ENCODE results near the gene NFIX. TPM values are rescaled to one million over a fixed set of nuclear protein-coding genes. Genes with fewer than 3 reads are reported as not detected.
A peak's percentile ranks its signal among the peaks of the same experiment; 100 is the strongest.

The NFIX gene
- total RNA-seq, 2 donors from 2014 or later, result 0.75 to 0.86 TPM

DNA sequence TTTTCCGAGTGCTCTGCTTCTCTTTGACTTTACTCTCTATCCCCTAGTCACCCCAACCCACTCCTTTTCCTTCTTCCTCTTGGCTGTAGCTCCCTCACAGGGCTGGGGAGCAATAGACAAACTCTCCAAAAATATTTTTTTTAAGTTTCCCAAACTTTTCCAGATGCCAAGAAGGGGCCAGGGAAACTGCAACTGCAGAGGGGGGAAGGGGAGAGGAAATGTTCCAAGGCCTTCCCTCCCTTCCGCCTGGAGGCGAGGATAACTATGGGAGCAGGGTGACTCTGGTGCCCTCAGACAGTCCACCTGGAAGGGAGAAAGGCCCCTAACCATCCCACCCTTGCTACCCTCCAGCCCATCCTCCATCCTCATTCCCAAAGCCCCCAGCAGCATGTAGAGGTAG is 58.0 kb downstream of the NFIX start:
- ATAC-seq (no peak), DNase-seq (no peak)
- H3K27me3 Mint-ChIP-seq, result peaks cover 41% of the 10 kb centered on the region

DNA sequence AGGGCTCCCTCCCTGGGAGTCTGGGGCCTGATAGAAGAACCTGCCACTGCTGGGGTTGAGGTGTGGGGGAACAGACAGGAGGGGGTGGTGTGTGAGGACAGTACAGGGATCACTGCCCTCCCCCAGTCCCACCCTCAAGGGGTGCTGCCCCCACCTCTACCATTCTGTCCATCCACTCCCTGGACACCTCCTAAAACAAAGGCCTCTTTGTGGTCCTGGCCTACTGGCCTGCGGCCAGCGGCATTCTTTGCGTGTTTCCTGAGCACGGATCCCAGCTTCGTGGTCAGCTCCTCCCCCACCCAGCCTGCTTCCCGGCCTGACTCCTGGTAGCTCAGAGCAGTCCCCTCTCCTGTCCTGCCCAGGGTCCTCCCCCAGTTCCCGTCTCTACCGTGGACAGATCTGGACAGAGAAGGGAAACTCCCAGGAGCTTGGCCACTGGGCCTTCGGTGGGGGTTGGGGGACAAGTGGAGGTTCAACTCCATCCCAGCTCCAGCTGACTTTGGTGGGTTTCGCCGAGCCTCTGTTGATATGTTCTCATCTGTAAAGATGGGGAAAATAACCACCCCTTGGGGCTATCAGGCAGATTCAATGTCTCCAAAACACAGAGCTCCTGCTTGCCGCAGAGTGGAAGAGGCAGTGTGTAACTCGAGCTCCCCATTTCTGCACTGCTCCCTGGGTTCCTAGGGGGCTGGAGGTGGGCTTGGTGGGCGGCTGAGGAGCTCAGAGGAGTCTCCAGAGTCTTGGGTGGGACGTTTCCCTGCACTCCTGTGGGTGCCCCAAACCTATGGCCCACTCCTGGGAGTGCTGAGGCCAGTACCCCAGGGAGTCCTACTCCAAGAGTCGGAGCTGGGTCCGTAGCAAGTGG is 58.7 kb downstream of the NFIX start:
- DNase-seq (no peak), ATAC-seq (no peak)
- peaks cover 6% of the 10 kb centered on the region for H3K4me1 Mint-ChIP-seq
- no peaks in the 10 kb centered on the region for H3K9me3 ChIP-seq (ENCODE audit: control insufficient read depth, low read length, poor library complexity, severe bottlenecking)
- peaks cover 40% of the 10 kb centered on the region for H3K27me3 Mint-ChIP-seq
- no peak overlapping the region for H3K27ac Mint-ChIP-seq
- H3K36me3 Mint-ChIP-seq (ENCODE audit: low read depth), result peaks cover 2% of the 10 kb centered on the region
- no peak overlapping the region for H3K4me3 Mint-ChIP-seq

More for the DNA sequence above, 58.0 kb downstream of the NFIX start:
- H3K4me3 Mint-ChIP-seq, result no peak overlapping the region
- peaks cover 6% of the 10 kb centered on the region for H3K4me1 Mint-ChIP-seq
- no peaks in the 10 kb centered on the region for H3K9me3 ChIP-seq (ENCODE audit: control insufficient read depth, low read length, poor library complexity, severe bottlenecking)
- peaks cover 2% of the 10 kb centered on the region for H3K36me3 Mint-ChIP-seq (ENCODE audit: low read depth)
- H3K27ac Mint-ChIP-seq, result no peak overlapping the region

DNA sequence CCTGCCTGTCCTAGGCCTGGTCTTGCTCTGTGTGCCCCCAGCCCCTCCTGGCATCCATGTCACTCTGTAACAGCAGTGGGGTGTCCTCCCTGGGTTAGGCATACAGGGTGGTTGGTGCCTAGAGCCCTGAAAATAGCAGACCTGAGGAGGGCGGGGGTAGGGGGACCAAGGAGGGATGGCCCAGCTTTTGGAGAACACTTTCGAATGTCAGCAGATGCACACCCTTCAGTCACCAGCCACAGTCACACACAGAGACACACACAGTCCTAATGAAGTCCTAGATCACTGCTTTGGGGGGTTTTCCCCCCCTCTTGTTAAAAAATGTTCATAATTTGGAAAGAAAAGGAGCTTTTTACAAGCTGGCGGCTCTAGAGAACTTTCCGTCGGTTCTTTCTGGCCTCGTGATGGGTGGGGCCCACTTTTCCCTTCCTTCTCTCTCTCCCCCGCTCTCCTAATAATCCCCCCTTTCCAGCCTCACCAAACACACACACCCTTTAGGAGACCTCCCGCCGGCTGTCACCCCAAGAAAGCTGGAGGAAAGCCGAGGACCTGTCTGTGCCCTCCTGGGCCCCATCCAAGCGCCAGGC is 59.4 kb downstream of the NFIX start:
- Mint-ChIP-seq H3K36me3 (ENCODE audit: low read depth) (peaks cover 2% of the 10 kb centered on the region), H3K27me3 (peaks cover 40% of the 10 kb centered on the region), H3K27ac (no peak overlapping the region), H3K4me1 (peaks cover 6% of the 10 kb centered on the region), H3K4me3 (no peak overlapping the region)
- no peaks in the 10 kb centered on the region for H3K9me3 ChIP-seq (ENCODE audit: control insufficient read depth, low read length, poor library complexity, severe bottlenecking)
- ATAC-seq (no peak), DNase-seq (no peak)

DNA sequence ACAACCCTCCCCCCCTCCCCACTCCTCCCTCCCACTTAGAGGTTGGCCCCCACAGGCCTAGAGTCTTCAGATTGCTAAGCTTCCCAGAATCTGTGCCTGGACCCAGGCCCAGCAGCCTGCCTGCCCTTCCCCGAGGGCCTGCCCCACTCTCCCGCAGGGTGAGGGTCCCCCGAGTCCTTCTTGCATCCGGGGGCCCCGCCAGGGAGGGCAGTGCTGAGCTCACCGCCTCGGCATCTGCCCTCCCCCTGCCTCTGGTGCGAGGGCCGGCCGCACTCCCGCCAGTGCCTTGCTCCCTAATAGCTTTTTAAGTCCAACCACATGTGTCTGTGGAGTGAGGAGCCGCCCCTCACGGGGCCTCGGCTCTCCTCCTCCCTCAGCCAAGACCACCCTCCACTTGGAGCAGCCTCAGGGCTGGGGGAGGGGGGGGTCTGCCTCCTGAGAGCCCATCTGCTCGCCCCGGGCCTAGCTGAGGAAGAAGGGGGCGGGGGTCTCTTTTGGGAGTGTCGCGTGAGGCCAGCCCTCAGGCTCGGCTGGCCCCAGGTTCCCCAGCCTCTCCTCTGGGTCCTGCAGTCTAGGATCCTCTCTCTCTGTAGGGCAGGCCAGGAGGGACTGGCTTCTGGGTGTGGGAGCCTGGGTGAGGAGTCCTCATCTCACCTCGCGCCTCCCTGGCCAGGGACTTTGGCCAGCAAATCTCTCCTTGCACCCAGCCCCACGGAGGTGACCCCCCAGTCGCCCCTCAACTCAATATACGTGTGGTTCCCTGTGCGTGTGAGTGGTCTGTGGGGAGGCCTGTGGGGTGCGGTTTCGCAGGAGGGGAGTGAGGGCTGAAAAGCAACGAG is 60.2 kb downstream of the NFIX start:
- no peaks in the 10 kb centered on the region for H3K9me3 ChIP-seq (ENCODE audit: control insufficient read depth, low read length, poor library complexity, severe bottlenecking)
- Mint-ChIP-seq H3K4me3 (no peak overlapping the region), H3K27me3 (peaks cover 35% of the 10 kb centered on the region), H3K36me3 (ENCODE audit: low read depth) (peaks cover 2% of the 10 kb centered on the region), H3K27ac (no peak overlapping the region), H3K4me1 (peaks cover 6% of the 10 kb centered on the region)
- no peak for DNase-seq
- no peak for ATAC-seq

DNA sequence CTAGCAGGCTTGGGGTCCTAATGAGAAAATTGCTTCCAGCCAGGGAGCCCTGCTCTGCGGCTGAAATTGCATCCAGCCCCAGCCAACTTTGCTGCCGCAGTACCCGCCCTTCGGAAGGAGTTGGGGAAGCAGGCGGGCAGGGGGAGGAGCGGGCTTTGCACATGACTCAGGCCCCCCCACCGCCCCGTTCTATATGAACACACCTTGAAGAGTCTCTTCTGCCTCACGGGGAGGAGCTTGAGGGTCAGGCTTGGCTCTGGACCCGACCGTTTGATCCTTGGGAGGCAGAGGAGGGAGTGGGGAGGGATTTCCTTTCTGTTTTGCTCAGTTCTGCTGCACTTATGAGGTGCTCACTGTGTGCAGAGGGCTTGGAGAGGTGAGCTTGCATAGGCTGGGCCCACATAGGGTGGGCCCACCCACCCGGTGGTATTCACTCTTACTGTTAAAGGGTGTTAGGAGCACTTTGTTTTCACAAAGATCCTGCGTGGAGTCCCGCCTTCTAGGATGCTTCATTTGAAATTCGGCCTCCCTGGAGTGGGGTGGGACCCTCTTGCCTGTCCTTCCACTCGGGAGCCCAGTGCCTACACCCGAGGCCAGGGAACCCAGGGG is 60.9 kb downstream of the NFIX start:
- H3K9me3 ChIP-seq (ENCODE audit: control insufficient read depth, low read length, poor library complexity, severe bottlenecking), result no peaks in the 10 kb centered on the region
- DNase-seq, result no peak
- Mint-ChIP-seq H3K27ac (no peak overlapping the region), H3K4me3 (no peak overlapping the region), H3K36me3 (ENCODE audit: low read depth) (peaks cover 2% of the 10 kb centered on the region), H3K27me3 (peaks cover 32% of the 10 kb centered on the region), H3K4me1 (peaks cover 8% of the 10 kb centered on the region)
- ATAC-seq, result no peak

DNA sequence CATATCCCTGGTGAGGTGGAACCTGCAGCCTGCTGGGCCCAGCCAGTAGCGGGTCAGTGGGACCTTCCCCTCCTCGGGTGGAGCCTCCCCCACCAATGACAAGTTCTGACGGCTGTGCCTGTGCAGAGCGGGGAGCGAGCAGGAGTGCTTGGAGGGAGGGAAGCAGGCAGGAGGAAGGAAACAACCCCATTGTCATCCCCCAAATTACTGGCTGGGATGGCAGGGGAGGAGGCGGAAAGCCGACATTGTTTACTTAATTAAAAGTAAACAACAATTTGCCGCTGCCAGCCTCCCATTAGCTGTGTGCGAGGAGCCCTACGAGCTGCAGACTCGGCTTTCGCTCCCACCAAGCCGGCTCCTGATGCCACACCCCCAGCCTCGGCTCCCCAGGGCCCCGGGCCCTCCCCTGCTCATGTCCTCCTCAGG is 61.9 kb downstream of the NFIX start:
- H3K9me3 ChIP-seq (ENCODE audit: control insufficient read depth, low read length, poor library complexity, severe bottlenecking), result no peaks in the 10 kb centered on the region
- H3K36me3 Mint-ChIP-seq (ENCODE audit: low read depth), result no peaks in the 10 kb centered on the region
- H3K27me3 Mint-ChIP-seq, result peaks cover 25% of the 10 kb centered on the region
- H3K4me3 Mint-ChIP-seq, result no peak overlapping the region
- no peak for DNase-seq
- no peak for ATAC-seq
- H3K4me1 Mint-ChIP-seq, result peaks cover 6% of the 10 kb centered on the region
- H3K27ac Mint-ChIP-seq, result no peak overlapping the region

DNA sequence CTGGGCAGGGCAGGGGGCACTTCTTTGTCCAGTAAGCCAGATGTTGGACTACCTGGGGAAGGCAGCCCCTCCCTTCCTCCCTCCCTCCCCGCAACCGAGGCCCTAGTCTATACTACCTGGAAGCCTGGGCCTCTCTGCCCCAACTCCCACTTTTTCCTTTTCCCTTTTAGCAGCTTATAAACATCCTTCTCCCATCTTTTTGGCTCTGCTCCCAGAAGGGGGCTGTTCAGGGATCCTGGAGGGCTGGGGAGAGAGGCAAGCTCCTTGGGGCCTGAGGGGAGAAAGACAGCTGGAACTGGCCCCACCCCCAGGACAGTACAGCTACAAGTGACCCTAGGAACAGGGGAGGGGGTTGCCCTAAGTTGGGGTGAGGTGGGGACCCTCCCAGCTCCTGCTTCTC is 62.5 kb downstream of the NFIX start:
- H3K27me3 Mint-ChIP-seq, result peaks cover 20% of the 10 kb centered on the region
- no peaks in the 10 kb centered on the region for H3K9me3 ChIP-seq (ENCODE audit: control insufficient read depth, low read length, poor library complexity, severe bottlenecking)
- no peak overlapping the region for H3K27ac Mint-ChIP-seq
- DNase-seq, result no peak
- no peak overlapping the region for H3K4me3 Mint-ChIP-seq
- peaks cover 6% of the 10 kb centered on the region for H3K4me1 Mint-ChIP-seq
- H3K36me3 Mint-ChIP-seq (ENCODE audit: low read depth), result no peaks in the 10 kb centered on the region
- no peak for ATAC-seq

DNA sequence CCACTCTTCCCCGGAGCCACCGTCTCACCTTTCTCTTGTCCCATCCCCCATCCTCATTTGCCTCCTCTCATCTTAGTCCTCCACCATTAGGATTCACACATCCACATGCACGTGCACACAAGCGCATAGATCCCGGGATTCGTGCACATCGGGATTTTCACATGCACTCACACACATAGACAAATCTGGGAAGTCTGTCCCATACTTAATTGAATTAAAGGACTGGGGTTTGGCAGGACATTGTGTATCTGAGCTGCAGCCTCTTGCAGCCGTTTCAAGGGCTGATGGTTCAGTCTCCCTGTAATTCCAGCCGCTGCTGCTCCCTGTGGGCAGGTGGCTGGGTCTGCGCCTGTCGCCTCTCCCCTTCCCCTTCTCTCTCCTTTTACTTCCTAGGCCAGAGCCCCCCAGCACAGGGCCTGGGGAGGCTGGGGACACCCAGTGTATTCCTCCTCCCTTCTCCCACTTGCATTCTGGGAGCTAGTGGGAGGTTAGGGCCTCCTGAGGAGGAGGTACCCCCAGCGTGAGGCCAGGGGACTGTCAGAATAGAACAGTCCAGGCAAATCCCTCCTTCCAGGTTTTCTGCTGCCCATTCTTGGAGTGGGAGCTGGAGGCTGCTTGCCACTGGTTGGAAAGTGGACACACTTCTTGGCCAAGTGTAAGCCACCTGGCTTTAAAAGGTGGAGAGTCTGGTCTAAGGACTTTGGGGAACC is 63.8 kb downstream of the NFIX start:
- ATAC-seq (no peak), DNase-seq (no peak)
- peaks cover 23% of the 10 kb centered on the region for H3K27me3 Mint-ChIP-seq
- peaks cover 6% of the 10 kb centered on the region for H3K4me1 Mint-ChIP-seq
- H3K4me3 Mint-ChIP-seq, result no peak overlapping the region
- no peaks in the 10 kb centered on the region for H3K9me3 ChIP-seq (ENCODE audit: control insufficient read depth, low read length, poor library complexity, severe bottlenecking)
- H3K36me3 Mint-ChIP-seq (ENCODE audit: low read depth), result no peaks in the 10 kb centered on the region
- H3K27ac Mint-ChIP-seq, result no peak overlapping the region

DNA sequence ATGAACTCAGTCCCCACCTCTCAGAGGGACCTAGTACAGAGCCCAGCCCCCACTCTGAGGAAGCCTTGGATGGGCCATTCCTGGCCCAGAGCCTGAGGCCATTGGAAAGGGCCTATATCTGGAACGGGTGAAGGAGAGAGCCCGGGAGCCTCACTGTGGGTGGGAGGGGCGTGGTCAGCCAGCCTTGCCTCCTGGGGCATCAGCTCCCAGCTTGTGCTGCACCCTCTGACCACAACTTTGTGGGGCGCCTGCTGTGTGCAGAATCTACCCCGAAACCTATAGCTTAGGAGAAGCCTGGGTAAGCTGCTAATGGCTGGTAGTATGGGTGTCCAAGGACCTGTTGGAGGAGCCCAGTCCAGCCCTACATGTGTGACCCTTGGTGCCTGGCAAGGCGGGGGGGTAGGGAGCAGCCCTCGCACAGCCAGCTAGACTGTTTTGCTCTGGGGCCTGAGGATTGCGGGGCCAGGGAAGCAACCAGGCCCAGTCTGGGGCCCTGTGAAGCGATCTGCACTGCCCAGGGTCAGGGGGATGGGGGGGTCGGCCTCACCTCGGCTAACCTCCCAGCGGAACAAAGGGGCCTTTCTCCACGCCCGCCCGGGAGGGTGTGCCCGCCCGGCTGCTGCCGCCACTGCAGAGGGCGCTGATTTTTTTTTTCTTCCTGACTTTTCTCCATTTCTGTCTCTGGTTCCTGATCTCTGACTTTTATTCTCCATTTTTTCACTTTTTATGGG is 65.1 kb downstream of the NFIX start:
- peaks cover 6% of the 10 kb centered on the region for H3K4me1 Mint-ChIP-seq
- peaks cover 27% of the 10 kb centered on the region for H3K27me3 Mint-ChIP-seq
- no peaks in the 10 kb centered on the region for H3K9me3 ChIP-seq (ENCODE audit: control insufficient read depth, low read length, poor library complexity, severe bottlenecking)
- H3K27ac Mint-ChIP-seq, result no peak overlapping the region
- no peak for DNase-seq
- H3K36me3 Mint-ChIP-seq (ENCODE audit: low read depth), result no peaks in the 10 kb centered on the region
- H3K4me3 Mint-ChIP-seq, result peak overlapping the region; percentile 88
- ATAC-seq, result no peak

DNA sequence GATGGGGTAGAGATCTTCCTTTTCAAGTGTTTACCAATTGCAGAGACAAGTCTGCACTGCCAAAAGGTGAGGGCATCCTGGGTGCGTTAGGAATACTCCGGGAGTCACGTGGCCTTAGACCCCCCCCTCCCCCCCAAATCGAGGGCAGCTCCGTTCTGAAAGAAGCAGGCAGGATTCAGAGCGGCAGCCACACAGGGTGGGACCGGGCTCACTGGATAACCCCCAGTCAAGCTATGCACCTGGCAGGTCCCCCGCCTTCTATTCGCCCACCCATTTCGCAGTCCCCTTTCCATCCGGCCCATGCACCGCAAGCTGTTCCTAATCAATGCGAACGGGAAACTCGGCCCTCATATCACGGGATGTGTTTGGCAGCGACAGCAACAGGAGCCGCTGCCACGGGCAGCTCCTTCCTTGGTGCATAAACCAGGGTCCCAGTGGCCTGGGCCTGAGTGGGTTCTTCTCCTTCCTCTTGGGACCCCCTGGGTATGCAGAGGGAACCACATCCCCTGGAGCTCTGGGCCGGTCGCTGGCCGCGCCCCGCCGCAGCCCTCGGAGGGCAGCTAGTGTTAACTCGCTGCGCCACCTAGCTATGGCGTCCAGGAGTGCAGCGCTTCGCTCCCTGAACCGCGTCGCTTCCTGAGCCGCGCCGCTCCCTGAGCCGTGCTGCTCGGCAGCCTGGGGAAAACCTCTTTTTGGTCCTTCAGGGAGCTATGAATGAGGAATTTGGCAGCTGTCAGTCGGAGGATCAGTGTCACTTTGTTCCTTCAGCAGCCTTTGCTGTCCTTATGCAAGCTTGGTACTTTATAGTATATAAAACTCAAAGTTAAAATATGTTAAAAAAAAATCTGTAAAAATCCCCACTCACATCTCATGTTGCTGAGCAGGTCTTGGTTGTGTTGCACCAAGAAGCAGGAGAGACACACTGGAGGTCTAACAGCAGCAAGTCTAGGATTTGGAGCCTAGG is 66.0 kb downstream of the NFIX start:
- Mint-ChIP-seq H3K4me3 (peak overlapping the region; percentile 88), H3K27ac (peak overlapping the region; percentile 43)

DNA sequence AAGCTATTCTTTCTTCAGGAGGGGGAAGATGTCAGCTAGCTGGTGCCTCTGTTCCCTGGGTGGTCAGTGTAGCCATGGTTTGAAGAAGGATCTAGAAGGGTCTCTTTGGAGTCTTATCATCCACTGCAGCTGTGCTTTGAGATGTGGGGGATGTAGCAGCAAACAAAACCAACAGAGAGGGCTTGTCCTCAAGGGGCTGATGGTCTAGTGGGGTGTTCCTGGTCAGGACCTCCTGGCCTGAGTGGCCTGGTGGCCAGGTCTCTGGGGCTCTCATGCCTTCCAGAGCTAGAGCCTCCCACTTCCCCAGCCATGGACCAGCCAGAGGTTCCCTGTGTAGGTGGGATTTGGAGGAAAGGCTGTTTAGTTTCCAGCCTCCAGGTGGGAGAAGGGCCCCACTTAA is 67.0 kb downstream of the NFIX start:
- no peak overlapping the region for H3K4me3 Mint-ChIP-seq
- DNase-seq (no peak), ATAC-seq (no peak)
- H3K27ac Mint-ChIP-seq, result no peak overlapping the region
- H3K27me3 Mint-ChIP-seq, result peaks cover 23% of the 10 kb centered on the region
- H3K36me3 Mint-ChIP-seq (ENCODE audit: low read depth), result no peaks in the 10 kb centered on the region
- H3K9me3 ChIP-seq (ENCODE audit: control insufficient read depth, low read length, poor library complexity, severe bottlenecking), result no peaks in the 10 kb centered on the region
- H3K4me1 Mint-ChIP-seq, result peaks cover 6% of the 10 kb centered on the region

More for the DNA sequence above, 66.0 kb downstream of the NFIX start:
- Mint-ChIP-seq H3K36me3 (ENCODE audit: low read depth) (no peaks in the 10 kb centered on the region), H3K4me1 (peaks cover 6% of the 10 kb centered on the region), H3K27me3 (peaks cover 23% of the 10 kb centered on the region)
- ATAC-seq (peak; percentile 97), DNase-seq (peak; percentile 58 to 68 (median 65))
- no peaks in the 10 kb centered on the region for H3K9me3 ChIP-seq (ENCODE audit: control insufficient read depth, low read length, poor library complexity, severe bottlenecking)
